ENCODE data around the gene FBXW9. TPM values are rescaled to one million over a fixed set of nuclear protein-coding genes. Genes with fewer than 3 reads are reported as not detected.
A peak's percentile ranks its signal among the peaks of the same experiment; 100 is the strongest.

The FBXW9 gene
- total and polyA plus RNA-seq, 2 of the 13 experiments (the other 11 are each of a cell fraction or from before 2014, with no cell fraction given), result 5.7 to 6.1 TPM

DNA sequence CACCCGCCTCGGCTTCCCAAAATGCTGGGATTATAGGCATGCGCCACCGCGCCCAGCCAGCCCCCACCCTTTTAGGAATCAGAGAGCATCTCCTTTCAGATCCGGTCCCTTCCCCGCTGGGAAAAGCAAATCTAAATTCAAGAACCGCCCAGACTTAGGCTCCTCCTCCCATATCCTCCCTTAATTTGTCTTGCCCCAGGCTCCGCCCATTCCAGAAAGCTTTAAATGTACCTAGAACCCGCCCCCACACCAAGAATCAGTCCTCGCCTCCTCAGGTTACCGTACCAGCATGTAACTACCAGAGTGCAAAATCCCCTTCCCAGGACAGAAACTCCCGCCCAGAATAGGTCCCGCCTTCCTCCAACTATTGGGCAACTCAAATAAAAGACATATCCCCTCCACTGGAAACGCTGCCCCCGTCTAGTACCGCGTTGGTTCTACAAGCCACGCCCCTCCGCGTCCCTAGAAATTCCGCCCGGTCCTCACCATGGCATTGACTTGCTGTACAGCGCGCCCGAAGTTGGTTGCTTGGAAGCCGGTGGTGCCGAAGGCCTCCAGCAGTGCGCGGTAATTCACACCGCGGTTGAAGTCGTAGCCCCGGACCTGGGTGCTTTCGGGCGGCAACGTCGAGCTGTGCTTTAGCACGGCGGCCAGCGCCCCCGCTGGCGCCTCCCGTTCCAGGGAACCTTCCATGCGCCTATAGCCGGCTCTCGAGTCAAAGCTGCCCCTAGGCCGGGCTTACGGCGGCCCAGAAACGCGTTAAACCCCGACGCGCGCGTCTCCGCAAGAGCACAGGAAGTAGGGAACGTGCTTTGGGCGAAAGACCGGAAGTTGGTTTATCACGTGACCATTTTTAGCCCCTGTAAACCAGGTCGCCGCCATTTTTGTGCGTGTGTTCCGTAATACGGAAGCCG lies 15.1 kb downstream of the FBXW9 start, which contains the start of gene DHPS (continued):
- TF ChIP-seq, protein P1, sequence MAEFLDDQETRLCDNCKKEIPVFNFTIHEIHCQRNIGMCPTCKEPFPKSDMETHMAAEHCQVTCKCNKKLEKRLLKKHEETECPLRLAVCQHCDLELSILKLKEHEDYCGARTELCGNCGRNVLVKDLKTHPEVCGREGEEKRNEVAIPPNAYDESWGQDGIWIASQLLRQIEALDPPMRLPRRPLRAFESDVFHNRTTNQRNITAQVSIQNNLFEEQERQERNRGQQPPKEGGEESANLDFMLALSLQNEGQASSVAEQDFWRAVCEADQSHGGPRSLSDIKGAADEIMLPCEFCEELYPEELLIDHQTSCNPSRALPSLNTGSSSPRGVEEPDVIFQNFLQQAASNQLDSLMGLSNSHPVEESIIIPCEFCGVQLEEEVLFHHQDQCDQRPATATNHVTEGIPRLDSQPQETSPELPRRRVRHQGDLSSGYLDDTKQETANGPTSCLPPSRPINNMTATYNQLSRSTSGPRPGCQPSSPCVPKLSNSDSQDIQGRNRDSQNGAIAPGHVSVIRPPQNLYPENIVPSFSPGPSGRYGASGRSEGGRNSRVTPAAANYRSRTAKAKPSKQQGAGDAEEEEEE (CRISPR knock-in tag; IDR thresholded peaks at IDR 0.05; ENCODE audit: borderline replicate concordance), result no peak
- TF ChIP-seq HMGA1 (CRISPR knock-in tag; conservative IDR thresholded peaks at IDR 0.05) (no peak), CBFB (CRISPR knock-in tag; IDR thresholded peaks at IDR 0.05) (no peak), NKX3-1 (CRISPR knock-in tag; IDR thresholded peaks at IDR 0.05) (peak; percentile 24; the same call in 1 of the 2 replicates), ZNF546 (CRISPR knock-in tag; conservative IDR thresholded peaks at IDR 0.05) (peak; percentile 81), ZBTB7A (CRISPR knock-in tag; IDR thresholded peaks at IDR 0.05) (no peak), ZNF605 (CRISPR knock-in tag; IDR thresholded peaks at IDR 0.05) (peak; percentile 51; the same call in 1 of the 2 replicates), ZNF235 (CRISPR knock-in tag; IDR thresholded peaks at IDR 0.05; ENCODE audit: borderline replicate concordance) (0 out of 2 replicates have a peak, but pooled peaks have one; percentile 35), RNF2 (conservative IDR thresholded peaks at IDR 0.05; ENCODE audit: low read depth) (peak; percentile 84), TARDBP (CRISPR knock-in tag; IDR thresholded peaks at IDR 0.05) (0 out of 2 replicates have a peak, but pooled peaks have one; percentile 16), ZFYVE20 (CRISPR knock-in tag; IDR thresholded peaks at IDR 0.05; ENCODE audit: borderline replicate concordance, low read depth) (no peak), YEATS2 (CRISPR knock-in tag; IDR thresholded peaks at IDR 0.05; ENCODE audit: borderline replicate concordance) (peak; percentile 81; the same call in 1 of the 2 replicates)
- TF ChIP-seq, protein P2, sequence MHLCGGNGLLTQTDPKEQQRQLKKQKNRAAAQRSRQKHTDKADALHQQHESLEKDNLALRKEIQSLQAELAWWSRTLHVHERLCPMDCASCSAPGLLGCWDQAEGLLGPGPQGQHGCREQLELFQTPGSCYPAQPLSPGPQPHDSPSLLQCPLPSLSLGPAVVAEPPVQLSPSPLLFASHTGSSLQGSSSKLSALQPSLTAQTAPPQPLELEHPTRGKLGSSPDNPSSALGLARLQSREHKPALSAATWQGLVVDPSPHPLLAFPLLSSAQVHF (CRISPR knock-in tag; IDR thresholded peaks at IDR 0.05), result no peak
- TF ChIP-seq, protein P3, sequence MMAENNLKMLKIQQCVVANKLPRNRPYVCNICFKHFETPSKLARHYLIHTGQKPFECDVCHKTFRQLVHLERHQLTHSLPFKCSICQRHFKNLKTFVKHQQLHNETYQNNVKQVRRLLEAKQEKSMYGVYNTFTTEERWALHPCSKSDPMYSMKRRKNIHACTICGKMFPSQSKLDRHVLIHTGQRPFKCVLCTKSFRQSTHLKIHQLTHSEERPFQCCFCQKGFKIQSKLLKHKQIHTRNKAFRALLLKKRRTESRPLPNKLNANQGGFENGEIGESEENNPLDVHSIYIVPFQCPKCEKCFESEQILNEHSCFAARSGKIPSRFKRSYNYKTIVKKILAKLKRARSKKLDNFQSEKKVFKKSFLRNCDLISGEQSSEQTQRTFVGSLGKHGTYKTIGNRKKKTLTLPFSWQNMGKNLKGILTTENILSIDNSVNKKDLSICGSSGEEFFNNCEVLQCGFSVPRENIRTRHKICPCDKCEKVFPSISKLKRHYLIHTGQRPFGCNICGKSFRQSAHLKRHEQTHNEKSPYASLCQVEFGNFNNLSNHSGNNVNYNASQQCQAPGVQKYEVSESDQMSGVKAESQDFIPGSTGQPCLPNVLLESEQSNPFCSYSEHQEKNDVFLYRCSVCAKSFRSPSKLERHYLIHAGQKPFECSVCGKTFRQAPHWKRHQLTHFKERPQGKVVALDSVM (CRISPR knock-in tag; IDR thresholded peaks at IDR 0.05), result 0 out of 2 replicates have a peak, but pooled peaks have one; percentile 25
- TF ChIP-seq, protein P4, sequence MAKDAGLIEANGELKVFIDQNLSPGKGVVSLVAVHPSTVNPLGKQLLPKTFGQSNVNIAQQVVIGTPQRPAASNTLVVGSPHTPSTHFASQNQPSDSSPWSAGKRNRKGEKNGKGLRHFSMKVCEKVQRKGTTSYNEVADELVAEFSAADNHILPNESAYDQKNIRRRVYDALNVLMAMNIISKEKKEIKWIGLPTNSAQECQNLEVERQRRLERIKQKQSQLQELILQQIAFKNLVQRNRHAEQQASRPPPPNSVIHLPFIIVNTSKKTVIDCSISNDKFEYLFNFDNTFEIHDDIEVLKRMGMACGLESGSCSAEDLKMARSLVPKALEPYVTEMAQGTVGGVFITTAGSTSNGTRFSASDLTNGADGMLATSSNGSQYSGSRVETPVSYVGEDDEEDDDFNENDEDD (CRISPR knock-in tag; IDR thresholded peaks at IDR 0.05; ENCODE audit: borderline replicate concordance), result peak; percentile 67; the same call in 1 of the 2 replicates
- TF ChIP-seq, protein P5, sequence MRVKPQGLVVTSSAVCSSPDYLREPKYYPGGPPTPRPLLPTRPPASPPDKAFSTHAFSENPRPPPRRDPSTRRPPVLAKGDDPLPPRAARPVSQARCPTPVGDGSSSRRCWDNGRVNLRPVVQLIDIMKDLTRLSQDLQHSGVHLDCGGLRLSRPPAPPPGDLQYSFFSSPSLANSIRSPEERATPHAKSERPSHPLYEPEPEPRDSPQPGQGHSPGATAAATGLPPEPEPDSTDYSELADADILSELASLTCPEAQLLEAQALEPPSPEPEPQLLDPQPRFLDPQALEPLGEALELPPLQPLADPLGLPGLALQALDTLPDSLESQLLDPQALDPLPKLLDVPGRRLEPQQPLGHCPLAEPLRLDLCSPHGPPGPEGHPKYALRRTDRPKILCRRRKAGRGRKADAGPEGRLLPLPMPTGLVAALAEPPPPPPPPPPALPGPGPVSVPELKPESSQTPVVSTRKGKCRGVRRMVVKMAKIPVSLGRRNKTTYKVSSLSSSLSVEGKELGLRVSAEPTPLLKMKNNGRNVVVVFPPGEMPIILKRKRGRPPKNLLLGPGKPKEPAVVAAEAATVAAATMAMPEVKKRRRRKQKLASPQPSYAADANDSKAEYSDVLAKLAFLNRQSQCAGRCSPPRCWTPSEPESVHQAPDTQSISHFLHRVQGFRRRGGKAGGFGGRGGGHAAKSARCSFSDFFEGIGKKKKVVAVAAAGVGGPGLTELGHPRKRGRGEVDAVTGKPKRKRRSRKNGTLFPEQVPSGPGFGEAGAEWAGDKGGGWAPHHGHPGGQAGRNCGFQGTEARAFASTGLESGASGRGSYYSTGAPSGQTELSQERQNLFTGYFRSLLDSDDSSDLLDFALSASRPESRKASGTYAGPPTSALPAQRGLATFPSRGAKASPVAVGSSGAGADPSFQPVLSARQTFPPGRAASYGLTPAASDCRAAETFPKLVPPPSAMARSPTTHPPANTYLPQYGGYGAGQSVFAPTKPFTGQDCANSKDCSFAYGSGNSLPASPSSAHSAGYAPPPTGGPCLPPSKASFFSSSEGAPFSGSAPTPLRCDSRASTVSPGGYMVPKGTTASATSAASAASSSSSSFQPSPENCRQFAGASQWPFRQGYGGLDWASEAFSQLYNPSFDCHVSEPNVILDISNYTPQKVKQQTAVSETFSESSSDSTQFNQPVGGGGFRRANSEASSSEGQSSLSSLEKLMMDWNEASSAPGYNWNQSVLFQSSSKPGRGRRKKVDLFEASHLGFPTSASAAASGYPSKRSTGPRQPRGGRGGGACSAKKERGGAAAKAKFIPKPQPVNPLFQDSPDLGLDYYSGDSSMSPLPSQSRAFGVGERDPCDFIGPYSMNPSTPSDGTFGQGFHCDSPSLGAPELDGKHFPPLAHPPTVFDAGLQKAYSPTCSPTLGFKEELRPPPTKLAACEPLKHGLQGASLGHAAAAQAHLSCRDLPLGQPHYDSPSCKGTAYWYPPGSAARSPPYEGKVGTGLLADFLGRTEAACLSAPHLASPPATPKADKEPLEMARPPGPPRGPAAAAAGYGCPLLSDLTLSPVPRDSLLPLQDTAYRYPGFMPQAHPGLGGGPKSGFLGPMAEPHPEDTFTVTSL (CRISPR knock-in tag; IDR thresholded peaks at IDR 0.05; ENCODE audit: borderline replicate concordance), result peak; percentile 28; the same call in 1 of the 2 replicates
